DMS153 treated with DMSO at 0.1 percent for 48 hours (cell line): ENCODE results near the gene TSPAN14.

Experiments used
- DNase-seq: peaks from one replicate; lab custom pipeline; 2025; ENCODE audit not compliant: unreplicated experiment; lab: John Stamatoyannopoulos, UW

Gene TSPAN14

GRCh38 chr10:80580638-80581468 lies 126.7 kb downstream of the TSPAN14 start:
- DNase-seq = no peak

- no peak for DNase-seq
Measured at GRCh38 chr10:80581469-80581835, 127.3 kb downstream of the TSPAN14 start.

- no peak for DNase-seq
Measured at GRCh38 chr10:80582286-80582960, 128.3 kb downstream of the TSPAN14 start.
